GM23248 (cell line): ENCODE data around the gene COBLL1.

Experiments used
- EZH2 ChIP-seq: fragments of 200-600 bp; sonication (generic); IDR thresholded peaks from 2 replicates; pipeline ENCODE4 v1.6.1; 2018; ENCODE audit warnings: antibody characterized with exemption, mild to moderate bottlenecking; ENCODE audit not compliant: insufficient read depth, poor library complexity, severe bottlenecking
- EZH2phosphoT487 ChIP-seq: fragments of 200-600 bp; sonication (generic); IDR thresholded peaks from 2 replicates; pipeline ENCODE4 v1.6.1; 2018; ENCODE audit warnings: antibody characterized with exemption, moderate library complexity, mild to moderate bottlenecking, low read depth; ENCODE audit not compliant: insufficient read depth

- TF ChIP-seq EZH2phosphoT487: no peak
- no peak for TF ChIP-seq EZH2
Observed at GRCh38 chr2:164813535-164813934, 28.1 kb downstream of the COBLL1 start.
